PC-9 (cell line): ENCODE measurements around the gene S100A8. TPM values are rescaled to one million over a fixed set of nuclear protein-coding genes. Genes with fewer than 3 reads are reported as not detected.

Experiments
- BruUV-seq: library from RNA; stranded (reverse); fragments of 400-500 nt; replicated peaks from 2 replicates; lab custom pipeline; 2021; lab: Mats Ljungman, UMichigan
- CTCF ChIA-PET: fragments of 300-600 bp; sonication (Branson Sonifier 250); formaldehyde crosslinking; loops from one replicate; lab custom pipeline; 2022; ENCODE audit warnings: antibody characterized with exemption; lab: Charles Lee
- POLR2A ChIA-PET: fragments of 300-600 bp; sonication (Branson Sonifier 250); formaldehyde crosslinking; loops from one replicate; lab custom pipeline; 2022; ENCODE audit warnings: antibody characterized with exemption; ENCODE audit not compliant: unreplicated experiment; lab: Charles Lee
- DNase-seq, 2 experiments: peaks; one replicate each; pipeline versions ENCODE4 v3.0.0 to v3.0.0-alpha.2; 2015 to 2022; ENCODE audit warnings: mixed read lengths in 1 of 2
- H2AFZ ChIP-seq: fragments of 200-600 bp; sonication (generic); 2 replicates; pipeline ENCODE4 v1.8.1; 2017; ENCODE audit warnings: antibody characterized with exemption
- H3F3A ChIP-seq: fragments of 200-600 bp; sonication (generic); 2 replicates; pipeline ENCODE4 v1.8.1; 2017; ENCODE audit warnings: antibody characterized with exemption, mild to moderate bottlenecking, low read depth; ENCODE audit not compliant: insufficient read depth
- H3K27ac ChIP-seq: fragments of 200-600 bp; sonication (generic); 2 replicates; pipeline ENCODE4 v1.6.1; 2016; ENCODE audit warnings: mixed run types
- H3K27me3 ChIP-seq: fragments of 200-600 bp; sonication (generic); 2 replicates; pipeline ENCODE4 v1.6.1; 2016; ENCODE audit warnings: low read depth, mixed run types; ENCODE audit not compliant: insufficient read depth
- H3K36me3 ChIP-seq: fragments of 200-600 bp; sonication (generic); 2 replicates; pipeline ENCODE4 v1.6.1; 2016; ENCODE audit warnings: low read depth, mixed run types
- H3K4me1 ChIP-seq: fragments of 200-600 bp; sonication (generic); replicated peaks from 2 replicates; pipeline ENCODE4 v1.6.1; 2016; ENCODE audit warnings: mixed run types; ENCODE audit not compliant: insufficient read depth
- H3K4me2 ChIP-seq: fragments of 200-600 bp; sonication (generic); 2 replicates; pipeline ENCODE4 v1.6.1; 2017; ENCODE audit warnings: mixed run types
- H3K4me3 ChIP-seq: fragments of 200-600 bp; sonication (generic); 2 replicates; pipeline ENCODE4 v1.6.1; 2016; ENCODE audit warnings: mixed run types
- H3K79me2 ChIP-seq: fragments of 200-600 bp; sonication (generic); 2 replicates; pipeline ENCODE4 v1.6.1; 2017; ENCODE audit warnings: low read depth, mixed run types
- H3K9me2 ChIP-seq: fragments of 200-600 bp; sonication (generic); 2 replicates; pipeline ENCODE4 v1.8.1; 2017; ENCODE audit warnings: mild to moderate bottlenecking; ENCODE audit not compliant: insufficient read depth
- H3K9me3 ChIP-seq: fragments of 200-600 bp; sonication (generic); 2 replicates; pipeline ENCODE4 v1.8.1; 2016; ENCODE audit warnings: low read depth; ENCODE audit not compliant: insufficient read depth
- H4K20me1 ChIP-seq: fragments of 200-600 bp; sonication (generic); 2 replicates; pipeline ENCODE4 v1.8.1; 2017; ENCODE audit not compliant: insufficient read depth
- EZH2 ChIP-seq: fragments of 200-600 bp; sonication (generic); IDR thresholded peaks from 2 replicates; pipeline ENCODE4 v1.8.0; 2017; ENCODE audit warnings: antibody characterized with exemption, low read depth
- intact Hi-C: fragments of 100-400 bp; cut with micrococcal nuclease; formaldehyde crosslinking; loops from one replicate; pipeline ENCODE4 v1.10.0; 2022; ENCODE audit not compliant: unreplicated experiment
- total RNA-seq: library from RNA; stranded (reverse); gene quantifications from 2 replicates; pipeline ENCODE4 v1.2.3, GENCODE V29; 2021
- TF ChIP-seq, protein P1 (sequence below): fragments of 200-600 bp; sonication (generic); conservative IDR thresholded peaks from 2 replicates; pipeline ENCODE4 v1.6.1; 2017; ENCODE audit warnings: mixed run types, antibody characterized with exemption, mild to moderate bottlenecking, moderate library complexity

The S100A8 gene
- total RNA-seq, 1 experiment from 2014 or later = not detected

DNA sequence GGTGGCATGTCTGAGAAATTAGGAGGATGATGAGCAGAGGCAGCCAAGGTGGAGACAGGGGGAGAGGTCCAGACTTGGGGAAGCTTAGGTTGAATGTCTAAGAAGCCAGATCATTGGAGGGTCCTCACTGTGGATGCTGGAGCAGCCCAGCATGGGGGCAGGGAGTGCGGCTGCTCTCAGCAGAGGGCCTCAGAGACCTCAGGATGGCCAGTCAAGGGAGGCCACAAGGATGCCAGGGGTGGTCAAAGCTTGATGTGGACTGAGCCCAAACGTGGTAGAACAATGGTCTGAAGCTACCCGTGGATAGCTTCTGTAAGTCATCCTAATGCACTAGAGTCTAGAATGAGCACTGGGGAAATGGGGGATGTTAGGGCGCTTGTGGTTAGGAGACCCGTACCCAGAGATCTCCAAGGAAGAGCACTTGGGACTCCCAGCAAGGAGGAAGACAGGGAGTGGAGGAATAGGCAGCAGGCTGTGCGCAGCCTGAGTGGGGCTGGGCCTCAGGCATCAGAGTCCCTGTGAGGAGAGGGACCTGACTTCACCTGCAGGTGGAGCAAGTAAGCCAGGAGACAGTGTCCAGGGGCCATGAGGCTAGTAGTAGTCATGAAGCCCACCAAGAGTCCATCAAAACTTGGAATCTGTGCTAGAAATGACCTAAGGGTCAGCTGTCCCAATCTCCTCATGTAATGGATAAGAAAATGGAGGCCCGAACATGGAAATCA, 37.5 kb downstream of the S100A8 start:
- Histone ChIP-seq H4K20me1 (no peaks in the 10 kb centered on the region), H3K79me2 (peaks cover 7% of the 10 kb centered on the region), H3K27ac (no peak overlapping the region), H3F3A (peaks cover 38% of the 10 kb centered on the region), H2AFZ (no peak overlapping the region), H3K36me3 (peaks cover 3% of the 10 kb centered on the region; the same call in 1 of the 2 replicates), H3K4me2 (no peak overlapping the region), H3K27me3 (peaks cover 8% of the 10 kb centered on the region; the same call in 1 of the 2 replicates), H3K4me3 (no peak overlapping the region), H3K9me3 (peaks cover 3% of the 10 kb centered on the region; the same call in 1 of the 2 replicates), H3K4me1 (peaks cover 27% of the 10 kb centered on the region), H3K9me2 (no peaks in the 10 kb centered on the region)
- intact Hi-C loops = loop anchor here (1.0 to 10.0 kb wide), 4 partner anchors 51 to 321 kb away; partner anchors contain the start of genes ILF2, NPR1 and S100A2
- DNase-seq = peak in 1 of 2 experiments; percentile 38
- POLR2A ChIA-PET = interaction anchor here (0.6 kb wide), 1 partner anchor 215 kb away, joined by 3 read pairs; no protein-coding TSS in a partner anchor
- no TSS peak for BruUV-seq
- TF ChIP-seq EZH2 = no peak
- TF ChIP-seq, protein P1, sequence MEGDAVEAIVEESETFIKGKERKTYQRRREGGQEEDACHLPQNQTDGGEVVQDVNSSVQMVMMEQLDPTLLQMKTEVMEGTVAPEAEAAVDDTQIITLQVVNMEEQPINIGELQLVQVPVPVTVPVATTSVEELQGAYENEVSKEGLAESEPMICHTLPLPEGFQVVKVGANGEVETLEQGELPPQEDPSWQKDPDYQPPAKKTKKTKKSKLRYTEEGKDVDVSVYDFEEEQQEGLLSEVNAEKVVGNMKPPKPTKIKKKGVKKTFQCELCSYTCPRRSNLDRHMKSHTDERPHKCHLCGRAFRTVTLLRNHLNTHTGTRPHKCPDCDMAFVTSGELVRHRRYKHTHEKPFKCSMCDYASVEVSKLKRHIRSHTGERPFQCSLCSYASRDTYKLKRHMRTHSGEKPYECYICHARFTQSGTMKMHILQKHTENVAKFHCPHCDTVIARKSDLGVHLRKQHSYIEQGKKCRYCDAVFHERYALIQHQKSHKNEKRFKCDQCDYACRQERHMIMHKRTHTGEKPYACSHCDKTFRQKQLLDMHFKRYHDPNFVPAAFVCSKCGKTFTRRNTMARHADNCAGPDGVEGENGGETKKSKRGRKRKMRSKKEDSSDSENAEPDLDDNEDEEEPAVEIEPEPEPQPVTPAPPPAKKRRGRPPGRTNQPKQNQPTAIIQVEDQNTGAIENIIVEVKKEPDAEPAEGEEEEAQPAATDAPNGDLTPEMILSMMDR = peak; percentile 80
- CTCF ChIA-PET = interaction anchor here (0.6 to 2.4 kb wide), 6 partner anchors 12 to 344 kb away, joined by 3 to 9 read pairs (median 3); no protein-coding TSS in a partner anchor

DNA sequence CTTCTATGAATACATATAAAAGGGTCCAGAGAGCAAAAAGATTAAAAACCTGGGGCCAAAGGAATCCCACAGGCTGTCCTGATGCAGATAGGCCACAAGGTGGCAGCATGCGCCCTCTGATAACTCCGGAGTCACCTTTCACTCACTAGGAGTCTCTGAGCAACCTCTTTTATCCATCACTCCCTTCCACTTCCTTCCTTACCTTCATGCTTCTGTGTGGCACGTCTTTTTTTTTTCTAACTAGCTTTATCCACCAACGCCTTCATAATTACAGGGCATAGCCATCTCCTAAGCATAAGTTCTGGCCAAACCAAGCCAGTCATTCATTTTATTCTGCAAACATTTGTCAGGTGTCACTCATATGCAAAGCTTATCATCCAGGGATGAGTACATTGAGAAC, 38.4 kb downstream of the S100A8 start:
- TF ChIP-seq EZH2 = no peak
- TF ChIP-seq, protein P1 = peak; percentile 93
- H3K27me3 ChIP-seq = peaks cover 8% of the 10 kb centered on the region; the same call in 1 of the 2 replicates
- ChIA-PET CTCF (interaction anchor here (0.6 to 1.5 kb wide), 4 partner anchors 143 to 224 kb away, joined by 3 to 5 read pairs (median 4); no protein-coding TSS in a partner anchor), POLR2A (no interaction called here)
- no peak overlapping the region for H3K27ac ChIP-seq
- intact Hi-C loops = loop anchor here (1.0 to 10.0 kb wide), 4 partner anchors 52 to 634 kb away; partner anchors contain the start of genes ILF2, NPR1, RAB13 and S100A2
- H3K4me3 ChIP-seq = no peak overlapping the region
- peaks cover 27% of the 10 kb centered on the region for H3K4me1 ChIP-seq
- no peak overlapping the region for H2AFZ ChIP-seq
- no peaks in the 10 kb centered on the region for H4K20me1 ChIP-seq
- no peaks in the 10 kb centered on the region for H3K9me2 ChIP-seq
- H3K4me2 ChIP-seq = no peak overlapping the region
- BruUV-seq = no TSS peak
- peak; percentile 57 to 61 for DNase-seq
- H3K36me3 ChIP-seq = no peaks in the 10 kb centered on the region
- no peaks in the 10 kb centered on the region for H3K79me2 ChIP-seq
- peaks cover 31% of the 10 kb centered on the region for H3F3A ChIP-seq
- H3K9me3 ChIP-seq = peaks cover 3% of the 10 kb centered on the region; the same call in 1 of the 2 replicates

DNA sequence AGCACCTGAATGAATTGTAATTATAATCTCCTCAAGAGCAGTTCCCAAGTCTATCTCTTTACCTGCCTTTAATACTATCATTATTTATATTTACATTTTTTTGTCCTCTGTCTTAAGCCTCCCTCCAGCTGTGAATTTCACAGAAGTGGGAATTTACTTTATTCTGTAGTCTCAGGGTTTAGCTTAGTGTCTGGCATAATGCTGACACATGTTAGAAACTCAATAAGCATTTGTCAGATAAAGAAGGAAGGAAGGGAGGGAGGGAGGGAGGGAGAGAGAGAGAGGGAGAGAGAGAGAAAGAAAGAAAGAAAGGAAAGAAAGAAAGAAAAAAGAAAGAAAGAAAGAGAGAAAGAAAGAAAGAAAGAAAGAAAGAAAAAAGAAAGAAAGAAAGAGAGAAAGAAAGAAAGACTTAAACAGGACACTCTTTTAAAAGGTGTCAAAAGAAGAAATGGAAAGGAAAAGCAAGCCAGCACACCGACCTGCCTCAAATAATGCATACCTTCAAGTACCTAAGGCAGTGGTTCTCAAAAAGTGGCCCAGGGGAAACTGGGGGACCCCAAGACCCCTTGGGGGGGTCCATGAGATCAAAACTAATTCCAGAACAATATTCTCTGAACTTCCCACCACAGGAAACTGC, 40.4 kb downstream of the S100A8 start:
- CTCF ChIA-PET = no interaction called here
- Histone ChIP-seq H4K20me1 (no peaks in the 10 kb centered on the region), H3F3A (peaks cover 11% of the 10 kb centered on the region), H3K4me1 (peaks cover 9% of the 10 kb centered on the region; the same call in 1 of the 2 replicates), H3K36me3 (no peaks in the 10 kb centered on the region), H3K9me3 (no peaks in the 10 kb centered on the region; the same call in 1 of the 2 replicates), H3K4me2 (no peak overlapping the region), H3K27me3 (peaks cover 11% of the 10 kb centered on the region; the same call in 1 of the 2 replicates), H2AFZ (no peak overlapping the region), H3K4me3 (no peak overlapping the region), H3K79me2 (no peaks in the 10 kb centered on the region), H3K27ac (no peak overlapping the region), H3K9me2 (no peaks in the 10 kb centered on the region)
- BruUV-seq = no TSS peak
- POLR2A ChIA-PET = no interaction called here
- intact Hi-C loops = loop anchor here (5.0 to 10.0 kb wide), 2 partner anchors 217 to 324 kb away; partner anchors contain the start of genes ILF2, NPR1 and S100A2
- TF ChIP-seq, protein P1 = no peak
- TF ChIP-seq EZH2 = no peak
- no peak for DNase-seq
